Stimulated activated CD8-positive, alpha-beta memory T cell treated with anti-CD3 and anti-CD28 coated beads, Interleukin-4, amount 100 ng/mL, for 48 hours (primary cell): ENCODE results near the gene INPP4B.

Experiments used
- DNase-seq: peaks from one replicate; pipeline ENCODE4 v3.0.0-alpha.2; 2020

INPP4B gene

GRCh38 chr4:142274137-142274536, 572.0 kb downstream of the INPP4B start:
- no peak for DNase-seq

- DNase-seq = no peak
Observed at GRCh38 chr4:142272452-142272851, 573.6 kb downstream of the INPP4B start.

GRCh38 chr4:142271832-142272231, 574.3 kb downstream of the INPP4B start:
- DNase-seq = no peak

GRCh38 chr4:142267101-142267500, 579.0 kb downstream of the INPP4B start:
- DNase-seq = no peak

- DNase-seq = no peak
Observed at GRCh38 chr4:142265946-142266345, 580.2 kb downstream of the INPP4B start.

- DNase-seq = no peak
Observed at GRCh38 chr4:142265536-142265935, 580.6 kb downstream of the INPP4B start.

- no peak for DNase-seq
Observed at GRCh38 chr4:142264961-142265360, 581.1 kb downstream of the INPP4B start.

GRCh38 chr4:142262956-142263355, 583.1 kb downstream of the INPP4B start:
- DNase-seq = no peak

- no peak for DNase-seq
Observed at GRCh38 chr4:142248946-142249345, 597.2 kb downstream of the INPP4B start.

- no peak for DNase-seq
Observed at GRCh38 chr4:142243255-142243654, 602.8 kb downstream of the INPP4B start.

- DNase-seq = no peak
Observed at GRCh38 chr4:142242156-142242555, 603.9 kb downstream of the INPP4B start.

- DNase-seq = no peak
Observed at GRCh38 chr4:142238589-142238988, 607.5 kb downstream of the INPP4B start.

- no peak for DNase-seq
Observed at GRCh38 chr4:142236268-142236667, 609.8 kb downstream of the INPP4B start.

GRCh38 chr4:142231787-142232186, 614.3 kb downstream of the INPP4B start:
- DNase-seq = no peak

GRCh38 chr4:142230991-142231390, 615.1 kb downstream of the INPP4B start:
- no peak for DNase-seq

- DNase-seq = no peak
Observed at GRCh38 chr4:142226014-142226413, 620.1 kb downstream of the INPP4B start.

GRCh38 chr4:142222127-142222526, 624.0 kb downstream of the INPP4B start:
- DNase-seq = no peak

- DNase-seq = no peak
Observed at GRCh38 chr4:142218726-142219125, 627.4 kb downstream of the INPP4B start.

- no peak for DNase-seq
Observed at GRCh38 chr4:142211444-142211843, 634.7 kb downstream of the INPP4B start.

- DNase-seq = no peak
Observed at GRCh38 chr4:142203505-142203904, 642.6 kb downstream of the INPP4B start.

- DNase-seq = no peak
Observed at GRCh38 chr4:142202404-142203332, 643.4 kb downstream of the INPP4B start.

GRCh38 chr4:142201041-142201440, 645.1 kb downstream of the INPP4B start:
- no peak for DNase-seq

GRCh38 chr4:142194905-142195304, 651.2 kb downstream of the INPP4B start:
- DNase-seq = no peak

- DNase-seq = no peak
Observed at GRCh38 chr4:142191901-142192300, 654.2 kb downstream of the INPP4B start.

- DNase-seq = no peak
Observed at GRCh38 chr4:142181021-142181420, 665.1 kb downstream of the INPP4B start.
